Measurements from ENCODE around the gene RABEP1.

Gene RABEP1

DNA sequence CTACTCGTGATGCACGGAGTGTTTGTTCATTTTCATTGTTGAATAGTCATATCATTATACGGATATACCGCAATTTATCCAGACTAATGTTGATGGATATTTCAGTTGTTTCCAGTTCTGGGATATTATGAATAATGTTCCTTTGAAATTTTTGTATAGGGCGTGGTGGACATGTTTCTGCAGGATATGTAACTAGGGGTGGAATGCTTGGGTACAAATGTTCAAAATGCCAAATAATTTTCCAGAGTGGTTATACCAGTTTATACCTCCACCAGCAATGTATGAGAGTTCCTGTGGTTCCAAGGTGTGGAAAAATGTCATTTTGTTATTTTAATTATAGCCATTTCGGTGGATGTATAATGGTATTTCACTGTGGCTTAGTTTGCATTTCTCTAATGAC lies 83.7 kb downstream of the RABEP1 start:
- no peak for DNase-seq
- Histone ChIP-seq H3K4me3 (ENCODE audit: low read depth, low read length) (no peak overlapping the region), H3K27me3 (no peaks in the 10 kb centered on the region), H3K4me1 (no peaks in the 10 kb centered on the region), H3K36me3 (peaks cover 2% of the 10 kb centered on the region), H3K9me3 (no peaks in the 10 kb centered on the region)
- TF ChIP-seq, protein P1, sequence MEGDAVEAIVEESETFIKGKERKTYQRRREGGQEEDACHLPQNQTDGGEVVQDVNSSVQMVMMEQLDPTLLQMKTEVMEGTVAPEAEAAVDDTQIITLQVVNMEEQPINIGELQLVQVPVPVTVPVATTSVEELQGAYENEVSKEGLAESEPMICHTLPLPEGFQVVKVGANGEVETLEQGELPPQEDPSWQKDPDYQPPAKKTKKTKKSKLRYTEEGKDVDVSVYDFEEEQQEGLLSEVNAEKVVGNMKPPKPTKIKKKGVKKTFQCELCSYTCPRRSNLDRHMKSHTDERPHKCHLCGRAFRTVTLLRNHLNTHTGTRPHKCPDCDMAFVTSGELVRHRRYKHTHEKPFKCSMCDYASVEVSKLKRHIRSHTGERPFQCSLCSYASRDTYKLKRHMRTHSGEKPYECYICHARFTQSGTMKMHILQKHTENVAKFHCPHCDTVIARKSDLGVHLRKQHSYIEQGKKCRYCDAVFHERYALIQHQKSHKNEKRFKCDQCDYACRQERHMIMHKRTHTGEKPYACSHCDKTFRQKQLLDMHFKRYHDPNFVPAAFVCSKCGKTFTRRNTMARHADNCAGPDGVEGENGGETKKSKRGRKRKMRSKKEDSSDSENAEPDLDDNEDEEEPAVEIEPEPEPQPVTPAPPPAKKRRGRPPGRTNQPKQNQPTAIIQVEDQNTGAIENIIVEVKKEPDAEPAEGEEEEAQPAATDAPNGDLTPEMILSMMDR (IDR thresholded peaks at IDR 0.05; ENCODE audit: low read depth, low read length) = no peak

GRCh38 chr17:5370411-5370810 lies 88.3 kb downstream of the RABEP1 start:
- no peak overlapping the region for H3K4me3 ChIP-seq (ENCODE audit: low read depth, low read length)
- peaks cover 10% of the 10 kb centered on the region for H3K36me3 ChIP-seq
- DNase-seq = no peak
- TF ChIP-seq, protein P1 (IDR thresholded peaks at IDR 0.05; ENCODE audit: low read depth, low read length) = no peak
- no peaks in the 10 kb centered on the region for H3K4me1 ChIP-seq
- H3K9me3 ChIP-seq = no peaks in the 10 kb centered on the region
- H3K27me3 ChIP-seq = no peaks in the 10 kb centered on the region

DNA sequence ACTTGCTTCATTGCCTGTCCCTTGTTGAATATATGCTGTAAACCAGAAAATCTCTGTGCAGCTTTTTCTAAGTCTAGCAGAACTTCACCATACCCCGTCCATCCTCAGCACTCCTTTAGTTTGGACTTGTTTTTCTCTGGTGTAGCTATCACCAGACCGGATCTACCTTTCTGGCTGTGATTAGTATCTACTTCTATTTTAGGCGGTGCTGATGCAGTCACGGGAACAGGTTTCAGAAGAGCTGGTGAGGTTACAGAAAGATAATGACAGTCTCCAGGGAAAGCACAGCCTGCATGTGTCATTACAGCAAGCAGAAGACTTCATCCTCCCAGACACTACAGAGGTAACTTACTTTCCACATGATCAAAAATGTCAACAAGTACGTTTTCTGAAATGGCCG lies 91.0 kb downstream of the RABEP1 start:
- H3K27me3 ChIP-seq = no peaks in the 10 kb centered on the region

DNA sequence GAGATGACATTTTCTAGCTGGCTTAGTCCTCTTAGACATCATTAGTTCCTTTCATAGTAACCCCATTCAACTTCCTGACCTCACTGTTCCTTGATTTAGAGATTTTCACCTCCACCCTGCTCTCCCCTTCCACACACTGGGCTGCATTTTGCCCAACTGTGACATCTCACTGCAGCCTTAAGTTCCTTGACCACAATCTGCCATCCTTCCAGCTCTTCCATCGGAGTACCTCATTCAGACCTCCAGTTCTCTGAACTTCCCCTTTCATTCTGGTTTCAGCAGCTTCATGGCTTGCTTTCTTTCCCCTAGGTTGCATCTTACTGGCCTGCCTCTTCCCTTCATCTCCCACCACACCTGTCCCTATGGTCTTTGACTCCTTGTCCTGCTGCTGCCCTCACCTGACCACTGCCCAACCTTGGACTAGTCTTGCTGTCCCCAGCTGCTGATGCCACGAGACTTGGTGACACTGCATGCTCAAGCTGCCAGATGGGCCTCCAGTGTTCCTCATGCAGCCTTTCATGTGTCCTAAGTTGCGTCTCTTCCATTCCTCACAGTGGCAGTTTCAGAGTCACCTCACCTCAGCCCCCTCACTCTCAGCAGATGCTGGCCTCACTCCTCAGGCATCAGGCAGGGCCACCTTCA lies 96.6 kb downstream of the RABEP1 start:
- peaks cover 24% of the 10 kb centered on the region for H3K36me3 ChIP-seq
- no peaks in the 10 kb centered on the region for H3K9me3 ChIP-seq

More for the DNA sequence above, 91.0 kb downstream of the RABEP1 start:
- TF ChIP-seq, protein P1 (IDR thresholded peaks at IDR 0.05; ENCODE audit: low read depth, low read length) = no peak
- H3K9me3 ChIP-seq = no peaks in the 10 kb centered on the region
- peaks cover 11% of the 10 kb centered on the region for H3K36me3 ChIP-seq
- H3K4me1 ChIP-seq = no peaks in the 10 kb centered on the region
- no peak overlapping the region for H3K4me3 ChIP-seq (ENCODE audit: low read depth, low read length)
- no peak for DNase-seq

GRCh38 chr17:5379351-5380107 lies 97.4 kb downstream of the RABEP1 start:
- Histone ChIP-seq H3K9me3 (no peaks in the 10 kb centered on the region), H3K36me3 (peaks cover 27% of the 10 kb centered on the region), H3K27me3 (no peaks in the 10 kb centered on the region), H3K4me1 (no peaks in the 10 kb centered on the region), H3K4me3 (ENCODE audit: low read depth, low read length) (no peak overlapping the region)
- TF ChIP-seq, protein P1 (IDR thresholded peaks at IDR 0.05; ENCODE audit: low read depth, low read length) = no peak
- DNase-seq = no peak

More for the DNA sequence above, 96.6 kb downstream of the RABEP1 start:
- Histone ChIP-seq H3K27me3 (no peaks in the 10 kb centered on the region), H3K4me1 (no peaks in the 10 kb centered on the region), H3K4me3 (ENCODE audit: low read depth, low read length) (no peak overlapping the region)
- TF ChIP-seq, protein P1 (IDR thresholded peaks at IDR 0.05; ENCODE audit: low read depth, low read length) = no peak
- no peak for DNase-seq
